ENCODE data around the gene MAD1L1.

- no peak for TF ChIP-seq ZNF671 (CRISPR knock-in tag; IDR thresholded peaks at IDR 0.05)
- no peak for TF ChIP-seq CTCF (IDR thresholded peaks at IDR 0.05)
- TF ChIP-seq, protein P1, sequence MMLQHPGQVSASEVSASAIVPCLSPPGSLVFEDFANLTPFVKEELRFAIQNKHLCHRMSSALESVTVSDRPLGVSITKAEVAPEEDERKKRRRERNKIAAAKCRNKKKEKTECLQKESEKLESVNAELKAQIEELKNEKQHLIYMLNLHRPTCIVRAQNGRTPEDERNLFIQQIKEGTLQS (CRISPR knock-in tag; conservative IDR thresholded peaks at IDR 0.05), result no peak
- TF ChIP-seq ZSCAN18 (CRISPR knock-in tag; IDR thresholded peaks at IDR 0.05), result no peak
- no peak for TF ChIP-seq MAX (CRISPR knock-in tag; IDR thresholded peaks at IDR 0.05)
- no peak for TF ChIP-seq AFF4 (CRISPR knock-in tag; IDR thresholded peaks at IDR 0.05; ENCODE audit: borderline replicate concordance)
- no peak for TF ChIP-seq E2F1 (CRISPR knock-in tag; IDR thresholded peaks at IDR 0.05)
- TF ChIP-seq ZBTB43 (CRISPR knock-in tag; IDR thresholded peaks at IDR 0.05), result no peak
- no peak for TF ChIP-seq NR3C1 (CRISPR knock-in tag; conservative IDR thresholded peaks at IDR 0.05; ENCODE audit: low read depth)
- TF ChIP-seq MXD4 (CRISPR knock-in tag; IDR thresholded peaks at IDR 0.05; ENCODE audit: borderline replicate concordance), result no peak
- TF ChIP-seq FOXP1 (CRISPR knock-in tag; IDR thresholded peaks at IDR 0.05; ENCODE audit: borderline replicate concordance), result no peak
- TF ChIP-seq ATF2 (CRISPR knock-in tag; IDR thresholded peaks at IDR 0.05; ENCODE audit: borderline replicate concordance, low read depth), result no peak
These were observed 237.8 kb downstream of the MAD1L1 start for GRCh38 chr7:1994931-1995330.
